Stimulated activated CD4-positive, alpha-beta T cell treated with anti-CD3 and anti-CD28 coated beads, Interleukin-1b, Interleukin-23, amount 100 ng/mL, for 4 hours (primary cell): ENCODE measurements around the gene CA14.
A peak's percentile ranks its signal among the peaks of the same experiment; 100 is the strongest.
"Not testable (repeated sequence)": the region's sequence is repeated elsewhere in the genome, so short reads cannot be mapped to it uniquely, and the experiment has no call there.

ENCODE experiments used
- DNase-seq, 2 donors: peaks; one replicate each; pipeline ENCODE4 v3.0.0-alpha.2; 2020; ENCODE audit warnings: low read depth in 2 of 2

CA14 gene

GRCh38 chr1:150280138-150280707 lies 22.6 kb downstream of the CA14 start:
- DNase-seq = no peak

- peak; percentile 41 to 54 for DNase-seq
Measured at GRCh38 chr1:150281221-150281757, 23.7 kb downstream of the CA14 start.

GRCh38 chr1:150281758-150282557 lies 24.4 kb downstream of the CA14 start, which contains the start of gene CIART:
CIART (plus strand) TSS chr1:150282554; CDS start chr1:150283268, 714 bp downstream.
- DNase-seq = peak; percentile 60 to 75

- no peak for DNase-seq
Measured at GRCh38 chr1:150282558-150282958, 25.0 kb downstream of the CA14 start.

GRCh38 chr1:150283260-150283659 lies 25.7 kb downstream of the CA14 start:
- DNase-seq = no peak

GRCh38 chr1:150288382-150288781 lies 30.8 kb downstream of the CA14 start:
- no peak for DNase-seq

- DNase-seq = no peak
Measured at GRCh38 chr1:150288822-150289221, 31.2 kb downstream of the CA14 start.

GRCh38 chr1:150293433-150294253 lies 36.1 kb downstream of the CA14 start, which contains the start of gene MRPS21:
MRPS21 (plus strand) TSS chr1:150293861; CDS start chr1:150294367, 506 bp downstream.
- peak; percentile 69 to 77 for DNase-seq

- DNase-seq = no peak
Measured at GRCh38 chr1:150295476-150295875, 37.9 kb downstream of the CA14 start.

GRCh38 chr1:150299716-150300115 lies 42.1 kb downstream of the CA14 start:
- no peak for DNase-seq

GRCh38 chr1:150302338-150302737 lies 44.8 kb downstream of the CA14 start:
- no peak for DNase-seq

GRCh38 chr1:150302902-150303301 lies 45.3 kb downstream of the CA14 start:
- no peak for DNase-seq

- not testable (repeated sequence) for DNase-seq
Measured at GRCh38 chr1:150308585-150308984, 51.0 kb downstream of the CA14 start.

- DNase-seq = no peak
Measured at GRCh38 chr1:150309758-150310508, 52.4 kb downstream of the CA14 start.

- DNase-seq = no peak
Measured at GRCh38 chr1:150311762-150312161, 54.2 kb downstream of the CA14 start.
